H1 (cell line): ENCODE measurements around the gene ENAH. TPM values are rescaled to one million over a fixed set of nuclear protein-coding genes. Genes with fewer than 3 reads are reported as not detected.

Experiments
- ASH2L ChIP-seq: fragments of 200-600, 300-600 bp; sonication (generic); IDR thresholded peaks from one replicate; pipeline ENCODE4 v1.7.1; 2017; ENCODE audit warnings: low read length
- SP2 ChIP-seq: IDR thresholded peaks from 2 replicates; pipeline ENCODE4 v1.6.1; 2012; ENCODE audit warnings: mild to moderate bottlenecking, low read length, inconsistent platforms
- SUZ12 ChIP-seq: fragments of 200-600 bp; sonication (generic); IDR thresholded peaks from 2 replicates; pipeline ENCODE4 v1.6.1; 2012; ENCODE audit warnings: mild to moderate bottlenecking, inconsistent platforms, low read length, moderate library complexity, mixed read lengths
- polyA plus RNA-seq, 7 experiments: library from polyadenylated mRNA; depleted of rRNA in 3 of 7; stranded (reverse) in 5 of 7; unstranded in 2 of 7; fragments of >200 nt in 5 of 7; fragments of 200-250 nt in 2 of 7; gene quantifications; 1 replicate in 5 of 7; 2 replicates in 1 of 7; 4 replicates in 1 of 7; pipeline versions ENCODE4 v1.2.1 to v1.2.3, GENCODE V29; 2011 to 2013; ENCODE audit warnings: missing spikeins in 2 of 7, mixed read lengths in 2 of 7
- total RNA-seq: library from RNA; stranded (reverse); fragmentation: NEBNext Ultra II Directional; extraction: Animal tissue kit (Norgen Biotek cat#: 25700); gene quantifications from 2 replicates; pipeline ENCODE4 v1.2.1, GENCODE V29; 2021

ENAH gene
- total and polyA plus RNA-seq, 2 of the 8 experiments (the other 6 are each of a cell fraction or from before 2014, with no cell fraction given), result 39.1 to 335 TPM

- TF ChIP-seq ASH2L (no peak), SP2 (no peak), SUZ12 (no peak)
- TF ChIP-seq, all 59 proteins: peak for 0
Observed at GRCh38 chr1:225577241-225577640, 75.7 kb downstream of the ENAH start (continued).
